GM10847 (cell line): ENCODE data around the gene KRT15.

ENCODE experiments used
- POLR2A ChIP-seq: IDR thresholded peaks from 2 replicates; pipeline ENCODE4 v1.6.1; 2011; ENCODE audit not compliant: insufficient read length; ENCODE audit errors: extremely low read depth

The KRT15 gene

DNA sequence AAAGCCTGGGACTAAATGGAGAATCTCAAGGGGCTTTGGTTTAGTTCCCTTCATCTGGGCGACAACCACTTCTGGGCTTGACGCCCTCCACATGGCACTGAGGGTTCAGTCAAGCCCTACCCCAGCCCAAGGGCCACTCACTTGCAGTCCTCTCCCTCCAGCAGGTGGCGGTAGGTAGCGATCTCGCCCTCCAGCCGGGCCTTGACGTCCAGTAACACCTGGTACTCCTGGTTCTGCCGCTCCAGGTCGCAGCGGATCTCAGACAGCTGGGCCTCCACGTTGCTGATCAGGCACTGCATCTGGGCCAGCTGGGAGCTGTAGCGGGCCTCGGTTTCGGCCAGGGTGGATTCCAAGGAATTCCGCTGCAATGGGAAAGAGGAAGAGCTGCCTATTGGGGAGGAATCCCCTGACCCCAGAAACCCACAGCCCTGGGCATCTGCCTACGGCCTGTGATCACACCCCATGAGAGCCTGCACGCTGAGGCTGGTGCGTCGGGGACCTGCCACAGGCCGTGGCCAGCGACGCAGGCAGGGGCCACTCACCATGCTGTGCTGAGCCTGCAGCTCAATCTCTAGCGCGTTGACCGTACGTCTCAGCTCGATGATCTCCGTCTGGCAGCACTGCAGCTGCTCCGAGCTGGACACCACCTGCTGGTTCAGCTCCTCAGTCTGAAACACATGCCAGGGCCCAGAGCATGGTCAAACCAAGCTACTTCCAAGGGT is 31.7 kb downstream of the KRT15 start:
- TF ChIP-seq POLR2A: no peak

DNA sequence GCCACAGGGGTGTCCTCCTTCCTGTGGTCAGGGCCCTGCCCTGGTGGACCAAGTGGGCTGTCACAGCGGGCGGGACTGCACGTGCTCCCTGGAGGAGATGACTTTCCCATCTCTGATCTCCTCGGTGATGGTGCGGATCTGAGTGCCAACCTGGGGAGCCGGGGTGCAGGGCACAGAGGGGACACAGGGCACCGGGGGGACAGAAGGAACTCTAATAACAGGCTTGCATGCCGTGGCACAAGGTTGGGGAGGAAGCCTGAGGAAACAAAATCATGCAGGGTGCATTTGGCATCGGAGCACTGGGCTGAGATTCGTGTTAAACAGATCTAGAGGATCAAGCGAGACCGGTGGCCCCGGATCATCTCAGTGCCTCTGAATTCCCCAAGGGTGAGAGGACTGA is 32.4 kb downstream of the KRT15 start:
- no peak for TF ChIP-seq POLR2A

DNA sequence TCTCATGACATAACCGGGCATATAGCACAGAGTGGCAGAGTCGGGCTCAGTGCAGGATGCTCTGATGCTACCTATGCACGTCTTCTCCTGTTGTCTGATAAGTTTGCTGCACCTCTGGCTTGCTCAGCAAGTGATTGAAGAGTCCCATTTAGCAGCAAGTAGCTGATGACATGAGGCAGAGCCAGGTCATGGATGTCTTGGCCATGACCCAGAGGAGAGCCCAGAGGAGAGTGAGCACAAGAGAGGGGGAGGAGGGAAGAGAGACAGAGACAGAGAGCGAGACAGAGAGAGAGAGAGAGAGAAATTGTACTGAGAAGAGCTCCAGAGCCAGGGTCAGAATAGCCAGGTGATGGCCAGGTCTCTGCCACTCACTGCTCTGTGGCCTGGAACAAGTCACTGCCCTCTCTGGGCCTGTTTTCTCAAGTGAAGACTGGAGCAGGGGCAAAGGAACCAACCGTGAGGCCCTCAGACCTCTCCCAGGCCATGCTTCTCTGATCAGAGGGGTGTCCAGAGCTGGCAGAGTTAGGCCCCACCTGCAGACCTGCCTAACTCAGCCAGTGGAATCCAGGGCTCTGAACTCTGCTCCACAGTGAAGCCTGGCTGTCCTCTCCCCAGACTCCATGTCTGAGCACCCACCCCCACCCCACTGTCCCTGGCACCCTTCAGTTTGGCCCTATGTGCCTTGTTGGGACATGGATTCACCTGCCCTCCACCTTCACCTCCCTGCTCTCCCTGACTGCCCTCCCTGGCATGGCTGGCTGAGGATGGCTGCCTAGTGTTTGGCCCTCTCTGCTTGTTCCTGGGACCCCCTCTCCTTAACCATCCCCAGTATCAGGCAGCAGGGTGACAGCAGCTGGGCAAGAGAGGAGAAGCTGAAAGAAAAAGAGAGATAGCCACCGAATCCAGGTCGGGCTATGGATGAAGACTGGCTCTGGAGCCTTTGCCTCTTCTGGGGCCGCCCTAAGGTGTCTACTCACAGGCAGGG is 33.5 kb downstream of the KRT15 start:
- TF ChIP-seq POLR2A: no peak

DNA sequence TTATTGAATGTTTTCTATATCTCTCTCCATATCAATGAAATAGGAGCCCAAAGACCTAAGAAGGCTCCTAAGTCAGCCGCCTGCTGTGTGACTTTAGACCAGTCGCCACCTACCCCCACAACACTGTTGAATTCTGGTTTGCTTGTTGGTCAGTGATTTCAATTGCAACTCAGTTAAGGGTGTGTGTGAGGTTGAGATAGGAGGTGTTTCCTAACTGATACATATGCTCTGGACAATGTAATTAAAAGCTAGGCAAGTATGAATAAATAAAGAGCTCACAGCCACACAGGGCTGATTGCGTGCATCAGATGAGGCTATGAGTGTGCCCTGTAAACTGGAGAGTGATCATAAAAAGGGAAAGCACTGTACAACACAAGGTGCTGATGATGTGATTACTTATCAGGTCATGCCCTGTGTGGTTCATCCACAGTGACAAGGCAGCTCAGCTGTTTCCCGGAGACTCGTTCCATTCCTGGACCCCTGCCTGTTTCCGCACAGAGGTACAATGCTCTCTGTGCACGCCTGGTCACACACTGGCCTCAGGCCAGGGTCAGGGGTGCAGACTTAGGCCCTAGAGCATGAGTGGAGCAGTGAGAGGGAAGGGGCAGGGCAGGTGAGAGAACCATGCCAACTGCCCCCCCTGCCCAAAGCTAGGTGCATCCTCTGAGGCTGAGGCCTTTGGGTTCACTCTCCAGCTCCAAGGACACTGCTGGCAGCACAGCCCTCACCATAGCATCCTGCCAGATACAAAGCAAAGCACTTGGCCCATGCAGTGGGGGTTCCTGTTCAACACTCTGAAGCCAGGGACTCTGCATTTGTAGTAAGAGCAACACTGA is 34.5 kb downstream of the KRT15 start:
- no peak for TF ChIP-seq POLR2A

DNA sequence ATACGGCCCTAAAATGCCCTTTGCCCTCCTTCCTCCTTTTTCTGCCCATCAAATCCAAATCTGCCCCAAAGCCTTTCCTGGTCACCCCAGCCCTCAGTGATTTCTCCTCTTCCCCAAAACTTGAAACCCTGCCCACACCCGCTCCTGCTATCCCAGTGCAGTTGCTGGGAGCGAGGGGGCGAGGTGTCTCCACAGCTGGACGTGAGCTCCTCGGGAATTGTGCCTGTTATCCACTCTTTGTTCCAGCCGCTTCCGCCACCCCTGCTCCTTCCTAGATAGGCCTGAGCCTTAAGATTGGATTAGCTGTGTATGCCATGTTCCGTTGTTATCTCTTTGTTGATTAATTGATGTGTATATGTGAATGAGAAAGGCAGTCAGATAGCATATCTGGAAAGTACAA is 35.2 kb downstream of the KRT15 start:
- TF ChIP-seq POLR2A: no peak

DNA sequence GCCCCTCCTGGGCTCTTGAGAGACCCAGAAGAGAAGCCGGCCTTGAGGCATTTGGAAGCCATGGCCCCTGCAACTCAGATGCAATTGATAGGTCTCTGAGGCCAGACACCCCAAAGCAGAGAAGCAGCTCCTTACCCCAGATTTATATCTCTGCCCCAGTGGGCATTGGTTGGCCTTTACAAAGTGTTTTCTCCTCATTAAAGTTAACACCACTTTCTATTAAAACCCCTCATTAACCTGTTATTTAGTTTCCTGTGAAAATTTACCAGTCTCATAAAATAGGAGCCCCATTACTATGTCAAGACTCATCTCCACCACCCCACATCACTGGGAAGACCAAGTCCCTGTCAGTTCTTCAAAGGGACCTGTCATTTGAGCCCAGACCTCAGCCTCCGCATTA is 37.7 kb downstream of the KRT15 start, which contains the start of gene KRT35:
TSS of gene KRT35 (minus strand) at position 116 of the 400 bp plus-strand sequence. CDS start at position 62, 54 bp downstream.
- TF ChIP-seq POLR2A: no peak

DNA sequence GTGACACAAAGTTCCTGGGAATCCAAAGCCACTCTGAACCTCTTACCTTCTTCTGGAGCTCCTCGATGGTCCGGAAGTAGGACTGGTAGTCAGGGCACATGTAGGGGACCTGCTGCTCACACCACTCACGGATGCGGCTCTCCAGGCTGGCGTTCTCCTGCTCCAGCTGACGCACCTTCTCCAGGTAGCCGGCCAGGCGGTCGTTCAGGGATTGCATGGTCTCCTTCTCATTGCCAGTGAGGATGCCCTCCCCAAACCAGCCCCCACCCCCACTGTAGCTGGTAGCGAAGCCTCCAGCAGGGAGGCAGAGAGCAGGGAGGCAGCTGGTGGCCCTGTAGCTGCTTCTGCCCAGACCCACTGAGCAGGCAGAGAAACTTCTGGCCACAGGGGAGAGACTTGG is 38.1 kb downstream of the KRT15 start:
- no peak for TF ChIP-seq POLR2A

DNA sequence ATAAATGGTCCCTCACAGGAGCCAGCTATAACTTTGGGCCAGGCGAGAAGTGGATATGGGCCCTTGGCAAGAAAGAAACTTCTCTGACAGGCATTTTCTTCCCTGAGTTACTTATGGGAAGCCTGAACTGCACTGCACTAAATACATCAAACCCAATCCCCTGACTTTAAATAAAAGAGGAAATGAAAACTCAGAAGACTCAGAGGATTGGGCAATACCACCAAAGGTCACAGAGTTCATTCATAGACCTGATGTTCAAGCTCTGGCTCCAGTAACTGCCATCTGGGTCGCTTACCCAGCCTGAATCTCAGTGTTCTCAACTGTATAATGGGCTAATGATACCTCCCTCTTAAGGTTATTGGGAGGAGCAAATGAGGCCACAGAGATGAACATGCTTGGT is 38.6 kb downstream of the KRT15 start:
- no peak for TF ChIP-seq POLR2A

DNA sequence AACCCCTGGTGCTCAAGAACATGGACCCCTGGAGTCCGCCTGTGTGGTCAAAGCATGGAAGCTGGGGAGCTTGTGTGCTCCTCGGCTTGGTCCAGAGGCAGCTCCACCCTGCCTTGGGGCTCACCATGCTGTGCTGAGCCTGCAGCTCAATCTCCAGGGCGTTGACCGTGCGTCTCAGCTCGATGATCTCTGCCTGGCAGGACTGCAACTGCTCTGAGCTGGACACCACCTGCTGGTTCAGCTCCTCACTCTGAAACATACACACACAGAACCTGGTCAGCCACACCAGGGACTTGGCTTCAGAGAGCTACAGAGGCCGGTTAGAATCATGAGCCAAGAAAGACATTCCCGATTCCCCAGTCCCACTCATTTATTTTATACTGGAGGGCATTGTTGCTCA is 40.5 kb downstream of the KRT15 start:
- no peak for TF ChIP-seq POLR2A

DNA sequence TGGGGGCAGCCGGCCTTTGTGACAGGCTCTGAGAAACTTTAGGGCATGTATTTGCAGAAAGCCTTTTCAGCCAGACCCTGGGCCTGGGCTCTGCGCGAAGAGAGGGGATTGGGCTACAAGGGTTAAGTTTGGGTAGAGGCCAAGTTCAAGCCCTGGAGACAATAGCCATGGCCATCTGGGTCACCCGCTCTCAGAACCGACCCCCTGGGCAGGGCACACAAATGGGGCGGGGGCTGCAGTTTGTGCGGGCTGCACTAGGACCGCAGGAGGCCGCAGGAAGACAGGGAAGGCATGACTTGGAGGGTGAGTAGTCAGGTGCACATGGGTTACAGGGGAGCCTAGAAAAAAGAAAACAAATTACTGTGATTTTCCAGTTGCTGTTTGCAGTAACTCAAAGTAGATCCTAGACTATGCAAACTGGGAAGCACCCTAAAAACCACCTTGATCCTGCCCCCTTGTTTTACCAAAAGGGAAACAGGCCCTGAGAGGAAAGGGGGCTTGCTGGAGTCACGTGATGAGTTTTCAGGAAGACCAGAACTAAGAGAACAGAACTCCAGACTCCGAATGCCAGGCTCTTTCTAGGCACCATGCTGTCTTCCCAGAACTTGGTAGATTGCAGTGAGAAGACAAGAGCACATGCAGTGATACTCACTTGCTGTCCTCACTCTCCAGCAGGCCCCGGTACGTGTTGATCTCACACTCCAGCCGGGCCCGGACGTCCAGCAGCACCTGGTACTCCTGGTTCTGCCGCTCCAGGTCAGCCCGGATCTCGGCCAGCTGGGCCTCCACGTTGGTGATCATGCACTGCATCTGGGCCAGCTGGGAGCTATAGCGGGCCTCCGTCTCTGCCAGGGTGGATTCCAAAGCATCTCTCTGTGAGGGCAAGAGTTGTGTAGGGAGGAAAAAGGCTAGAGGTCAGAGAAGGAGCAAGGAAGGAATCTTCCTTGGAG is 41.5 kb downstream of the KRT15 start:
- TF ChIP-seq POLR2A: no peak

DNA sequence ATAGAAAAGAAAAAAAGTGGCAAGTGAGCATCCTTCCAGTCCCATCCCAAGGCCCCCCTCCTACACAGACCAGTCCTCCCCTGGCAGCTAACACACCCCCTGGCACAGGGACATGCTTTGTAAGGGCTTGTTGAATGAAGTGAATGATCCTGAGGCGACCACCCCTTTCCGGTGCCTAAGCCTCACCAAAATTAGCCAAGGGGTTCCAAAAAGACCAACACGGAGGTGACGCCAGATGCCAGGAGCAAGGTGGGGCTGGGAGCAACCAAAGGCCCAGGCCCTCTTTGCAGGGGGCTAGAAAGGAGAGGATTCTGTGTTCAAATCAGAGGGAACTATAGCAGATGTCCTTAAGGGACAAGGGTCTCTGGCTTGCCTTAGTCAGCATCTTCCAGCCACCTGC is 43.3 kb downstream of the KRT15 start:
- no peak for TF ChIP-seq POLR2A

DNA sequence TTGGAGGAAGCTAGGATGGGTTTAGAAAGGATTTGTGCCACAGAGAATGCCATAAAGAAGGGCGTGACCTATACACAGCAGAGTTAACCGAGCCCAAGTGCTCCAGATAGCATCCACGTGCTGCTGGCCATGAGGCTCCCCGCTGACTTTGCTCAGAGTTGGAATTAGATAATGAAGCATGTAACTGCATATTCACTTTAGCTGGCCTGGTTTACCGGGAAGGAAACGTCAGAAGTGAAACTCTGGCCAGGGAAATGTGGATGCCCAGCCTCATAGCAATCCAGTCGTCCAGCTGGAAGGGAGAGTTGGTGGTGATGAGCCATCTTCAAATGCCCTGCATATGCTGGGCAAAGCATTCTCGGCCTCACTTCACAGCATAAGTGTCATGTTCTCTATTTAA is 43.8 kb downstream of the KRT15 start:
- no peak for TF ChIP-seq POLR2A

DNA sequence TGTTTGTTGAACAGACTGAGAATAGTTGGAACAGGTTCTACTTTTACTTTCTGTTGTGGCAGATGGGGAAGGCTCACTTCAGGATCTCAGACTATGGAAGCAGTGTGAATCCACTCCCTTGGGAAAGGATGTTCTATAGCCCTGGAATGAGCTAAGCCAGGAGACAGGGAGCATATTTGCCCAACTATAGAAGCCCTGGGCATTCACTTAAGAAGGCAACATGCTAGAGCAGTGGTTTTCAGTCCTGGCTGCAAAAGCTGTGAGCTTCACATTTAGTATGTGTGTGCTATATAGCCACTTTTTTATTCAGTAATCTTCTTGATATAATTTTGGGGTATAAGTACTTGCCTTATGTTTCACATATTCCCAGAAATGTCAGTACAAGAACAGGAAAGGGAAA is 50.3 kb downstream of the KRT15 start:
- TF ChIP-seq POLR2A: no peak

DNA sequence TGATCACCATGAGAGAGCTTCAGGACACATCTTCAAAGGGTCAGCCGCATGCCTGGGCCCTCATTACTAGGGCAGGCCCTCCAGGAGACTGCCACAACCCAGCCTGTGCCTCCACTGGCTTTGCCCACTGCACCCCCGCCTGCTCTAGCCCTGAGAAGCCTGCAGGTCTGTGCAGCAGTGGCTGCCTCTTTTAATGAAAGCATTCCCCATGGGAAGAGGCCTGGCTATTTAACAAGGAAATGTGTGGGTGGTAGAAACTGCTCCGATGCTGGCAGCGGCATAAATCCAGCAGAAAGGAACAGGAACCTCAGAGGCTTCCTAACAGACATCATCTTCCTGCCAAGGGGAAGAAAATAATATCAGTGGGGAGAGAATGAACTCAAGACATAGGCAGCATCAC is 51.1 kb downstream of the KRT15 start:
- no peak for TF ChIP-seq POLR2A
